ENCODE results near the gene ACVR2A.

The ACVR2A gene

GRCh38 chr2:147844697-147845410 lies at the start of gene ACVR2A:
ACVR2A (plus strand) TSS chr2:147845029; CDS start chr2:147845153, 124 bp downstream.
- Mint-ChIP-seq H3K4me1 (ENCODE audit: low read depth) (peaks cover 44% of the 10 kb centered on the region), H3K27ac (peak within 1 kb of the TSS; percentile 82), H3K36me3 (ENCODE audit: low read depth) (no peaks in the 10 kb centered on the region), H3K4me3 (peak within 1 kb of the TSS; percentile 92), H3K9me3 (peaks cover 4% of the 10 kb centered on the region), H3K27me3 (peaks cover 49% of the 10 kb centered on the region)

- no peaks in the 10 kb centered on the region for H3K9me3 Mint-ChIP-seq
- peaks cover 8% of the 10 kb centered on the region for H3K4me1 Mint-ChIP-seq (ENCODE audit: low read depth)
- H3K4me3 Mint-ChIP-seq = no peak overlapping the region
- peaks cover 4% of the 10 kb centered on the region for H3K27me3 Mint-ChIP-seq
- H3K27ac Mint-ChIP-seq = no peak overlapping the region
- no peaks in the 10 kb centered on the region for H3K36me3 Mint-ChIP-seq (ENCODE audit: low read depth)
Observed at GRCh38 chr2:147800316-147800715, 44.5 kb upstream of the ACVR2A start.

- Mint-ChIP-seq H3K4me1 (ENCODE audit: low read depth) (no peaks in the 10 kb centered on the region), H3K36me3 (ENCODE audit: low read depth) (no peaks in the 10 kb centered on the region), H3K4me3 (no peak overlapping the region), H3K27me3 (no peaks in the 10 kb centered on the region), H3K27ac (no peak overlapping the region), H3K9me3 (no peaks in the 10 kb centered on the region)
Observed at GRCh38 chr2:147806846-147807245, 38.0 kb upstream of the ACVR2A start.

GRCh38 chr2:147808520-147808919 lies 36.3 kb upstream of the ACVR2A start:
- H3K9me3 Mint-ChIP-seq = no peaks in the 10 kb centered on the region
- no peak overlapping the region for H3K27ac Mint-ChIP-seq
- H3K4me1 Mint-ChIP-seq (ENCODE audit: low read depth) = no peaks in the 10 kb centered on the region
- peaks cover 4% of the 10 kb centered on the region for H3K27me3 Mint-ChIP-seq
- H3K4me3 Mint-ChIP-seq = no peak overlapping the region
- no peaks in the 10 kb centered on the region for H3K36me3 Mint-ChIP-seq (ENCODE audit: low read depth)

- H3K27me3 Mint-ChIP-seq = peaks cover 7% of the 10 kb centered on the region
- no peaks in the 10 kb centered on the region for H3K36me3 Mint-ChIP-seq (ENCODE audit: low read depth)
- H3K4me3 Mint-ChIP-seq = no peak overlapping the region
- H3K4me1 Mint-ChIP-seq (ENCODE audit: low read depth) = no peaks in the 10 kb centered on the region
- H3K27ac Mint-ChIP-seq = no peak overlapping the region
- H3K9me3 Mint-ChIP-seq = no peaks in the 10 kb centered on the region
Observed at GRCh38 chr2:147810883-147811765, 33.7 kb upstream of the ACVR2A start.

GRCh38 chr2:147818741-147819140 lies 26.1 kb upstream of the ACVR2A start:
- no peaks in the 10 kb centered on the region for H3K4me1 Mint-ChIP-seq (ENCODE audit: low read depth)
- no peak overlapping the region for H3K4me3 Mint-ChIP-seq

GRCh38 chr2:147824620-147825019 lies 20.2 kb upstream of the ACVR2A start:
- Mint-ChIP-seq H3K27me3 (peaks cover 14% of the 10 kb centered on the region), H3K36me3 (ENCODE audit: low read depth) (no peaks in the 10 kb centered on the region), H3K9me3 (peaks cover 8% of the 10 kb centered on the region), H3K4me1 (ENCODE audit: low read depth) (no peaks in the 10 kb centered on the region), H3K4me3 (no peak overlapping the region), H3K27ac (no peak overlapping the region)

More at GRCh38 chr2:147818741-147819140, 26.1 kb upstream of the ACVR2A start:
- Mint-ChIP-seq H3K36me3 (ENCODE audit: low read depth) (no peaks in the 10 kb centered on the region), H3K27me3 (peaks cover 42% of the 10 kb centered on the region), H3K27ac (no peak overlapping the region), H3K9me3 (peaks cover 8% of the 10 kb centered on the region)

GRCh38 chr2:147826278-147827087 lies 18.3 kb upstream of the ACVR2A start:
- H3K27me3 Mint-ChIP-seq = peaks cover 7% of the 10 kb centered on the region
- no peaks in the 10 kb centered on the region for H3K4me1 Mint-ChIP-seq (ENCODE audit: low read depth)
- peaks cover 8% of the 10 kb centered on the region for H3K9me3 Mint-ChIP-seq
- H3K4me3 Mint-ChIP-seq = no peak overlapping the region
- no peak overlapping the region for H3K27ac Mint-ChIP-seq
- H3K36me3 Mint-ChIP-seq (ENCODE audit: low read depth) = no peaks in the 10 kb centered on the region

- Mint-ChIP-seq H3K9me3 (peaks cover 8% of the 10 kb centered on the region), H3K4me3 (no peak overlapping the region), H3K36me3 (ENCODE audit: low read depth) (no peaks in the 10 kb centered on the region), H3K27ac (no peak overlapping the region), H3K4me1 (ENCODE audit: low read depth) (no peaks in the 10 kb centered on the region), H3K27me3 (peaks cover 9% of the 10 kb centered on the region)
Observed at GRCh38 chr2:147827088-147827375, 17.8 kb upstream of the ACVR2A start.

GRCh38 chr2:147829106-147829505 lies 15.7 kb upstream of the ACVR2A start:
- no peaks in the 10 kb centered on the region for H3K36me3 Mint-ChIP-seq (ENCODE audit: low read depth)

GRCh38 chr2:147836099-147836498 lies 8.7 kb upstream of the ACVR2A start:
- no peaks in the 10 kb centered on the region for H3K36me3 Mint-ChIP-seq (ENCODE audit: low read depth)
- no peak overlapping the region for H3K27ac Mint-ChIP-seq
- no peaks in the 10 kb centered on the region for H3K4me1 Mint-ChIP-seq (ENCODE audit: low read depth)
- no peaks in the 10 kb centered on the region for H3K9me3 Mint-ChIP-seq
- H3K4me3 Mint-ChIP-seq = no peak overlapping the region
- H3K27me3 Mint-ChIP-seq = peaks cover 38% of the 10 kb centered on the region

More at GRCh38 chr2:147829106-147829505, 15.7 kb upstream of the ACVR2A start:
- H3K4me3 Mint-ChIP-seq = no peak overlapping the region
- no peaks in the 10 kb centered on the region for H3K9me3 Mint-ChIP-seq
- H3K27me3 Mint-ChIP-seq = peaks cover 2% of the 10 kb centered on the region
- H3K4me1 Mint-ChIP-seq (ENCODE audit: low read depth) = no peaks in the 10 kb centered on the region
- H3K27ac Mint-ChIP-seq = no peak overlapping the region

- H3K27ac Mint-ChIP-seq = peak overlapping the region; percentile 56
- H3K36me3 Mint-ChIP-seq (ENCODE audit: low read depth) = no peaks in the 10 kb centered on the region
- H3K4me3 Mint-ChIP-seq = peak overlapping the region; percentile 92
- peaks cover 43% of the 10 kb centered on the region for H3K4me1 Mint-ChIP-seq (ENCODE audit: low read depth)
- peaks cover 61% of the 10 kb centered on the region for H3K27me3 Mint-ChIP-seq
- H3K9me3 Mint-ChIP-seq = peaks cover 4% of the 10 kb centered on the region
Observed at GRCh38 chr2:147843391-147843863, 1.4 kb upstream of the ACVR2A start.

- H3K4me3 Mint-ChIP-seq = peak overlapping the region; percentile 92
- H3K4me1 Mint-ChIP-seq (ENCODE audit: low read depth) = peaks cover 44% of the 10 kb centered on the region
- peaks cover 56% of the 10 kb centered on the region for H3K27me3 Mint-ChIP-seq
- H3K36me3 Mint-ChIP-seq (ENCODE audit: low read depth) = no peaks in the 10 kb centered on the region
- H3K27ac Mint-ChIP-seq = peak overlapping the region; percentile 82
- peaks cover 4% of the 10 kb centered on the region for H3K9me3 Mint-ChIP-seq
Observed at GRCh38 chr2:147843864-147844696, 749 bp upstream of the ACVR2A start.

GRCh38 chr2:147845411-147845971 lies 662 bp downstream of the ACVR2A start:
- Mint-ChIP-seq H3K27me3 (peaks cover 49% of the 10 kb centered on the region), H3K4me3 (peak overlapping the region; percentile 92), H3K36me3 (ENCODE audit: low read depth) (no peaks in the 10 kb centered on the region), H3K9me3 (peaks cover 4% of the 10 kb centered on the region), H3K27ac (peak overlapping the region; percentile 66), H3K4me1 (ENCODE audit: low read depth) (peaks cover 49% of the 10 kb centered on the region)
